Ovary (tissue), 9 donors: ENCODE results near the gene BEX2. TPM values are rescaled to one million over a fixed set of nuclear protein-coding genes. Genes with fewer than 3 reads are reported as not detected.

Experiments
- DNase-seq, 5 donors: peaks; one replicate each; pipeline ENCODE4 v3.0.0-alpha.2; 2019 to 2020
- H3K27ac ChIP-seq, 2 donors: fragments of 200-600 bp; one replicate each; pipeline versions ENCODE4 v1.5.1 to v1.8.0; 2019 to 2022
- H3K27me3 ChIP-seq: fragments of 200-600 bp; one replicate; pipeline ENCODE4 v1.8.0; 2022
- H3K36me3 ChIP-seq: fragments of 200-600 bp; sonication (generic); one replicate; pipeline ENCODE4 v1.5.1; 2019
- H3K4me1 ChIP-seq: one replicate; pipeline ENCODE4 v1.8.1; 2013; ENCODE audit warnings: mild to moderate bottlenecking, moderate library complexity; ENCODE audit not compliant: insufficient read depth
- H3K4me3 ChIP-seq: fragments of 200-600 bp; sonication (generic); one replicate; pipeline ENCODE4 v1.5.1; 2017
- H3K9me3 ChIP-seq, 2 donors: fragments of 200-600 bp in 1 of 2; sonication (generic) in 1 of 2; one replicate each; pipeline versions ENCODE4 v1.5.1 to v1.8.1; 2013 to 2019; ENCODE audit warnings: mild to moderate bottlenecking in 1 of 2, moderate library complexity in 1 of 2
- CTCF ChIP-seq, 3 donors: fragments of 450-650 bp in 2 of 3; fragments of 200-600 bp in 1 of 3; IDR thresholded peaks; one replicate each; pipeline versions ENCODE4 v1.5.1 to v1.8.0; 2016 to 2022; ENCODE audit warnings: antibody characterized with exemption in 3 of 3, mild to moderate bottlenecking in 1 of 3
- EP300 ChIP-seq: sonication (generic); formaldehyde crosslinking; IDR thresholded peaks from one replicate; pipeline ENCODE4 v1.6.1; 2017; ENCODE audit warnings: antibody characterized with exemption
- POLR2A ChIP-seq: fragments of 450-650 bp; IDR thresholded peaks from one replicate; pipeline ENCODE4 v1.6.1; 2017; ENCODE audit warnings: antibody characterized with exemption, mild to moderate bottlenecking, moderate library complexity
- whole genome bisulfite sequencing, 3 donors: extraction: QIAGEN DNeasy Blood & Tissue Kit in 1 of 3; methylation state at CpG; one replicate each; pipeline versions ENCODE4 v1.1.5 to v1.1.7; 2013 to 2017; 5-methylcytosine and 5-hydroxymethylcytosine counted together
- intact Hi-C, 4 donors: fragments of 100-400 bp; cut with DNase I; formaldehyde crosslinking; loops; one replicate each; pipeline versions ENCODE4 v1.11.0 to v1.15.1; 2022 to 2023
- polyA plus RNA-seq, 2 donors: library from polyadenylated mRNA; stranded (reverse); fragments of 200-250 nt in 1 of 2; fragments of 350-450 nt in 1 of 2; fragmentation: Illumina TruSeq in 1 of 2; extraction: RNeasy Lipid Tissue Mini Kit (QIAGEN cat#74804) in 1 of 2; gene quantifications; one replicate each; pipeline ENCODE4 v1.2.3, GENCODE V29; 2013 to 2014
- total RNA-seq, 7 donors: library from RNA; depleted of rRNA in 2 of 7; stranded (reverse); fragments of >200 nt in 2 of 7; fragmentation: NEBNext Ultra II Directional in 3 of 7; extraction: Animal tissue kit (Norgen Biotek cat#: 25700) in 3 of 7; gene quantifications; one replicate each; pipeline versions ENCODE4 v1.1.0 to v1.2.4, GENCODE V29; 2016 to 2023
- donor health status: DM: no; HTN: no; CAD: no; lungs with moderate emphysema.
- donor health status: DM: no; HTN: no; CAD: no.
- donor health status: Bipolar disorder and iron deficiency.
- donor health status: DM: yes; HTN: yes; CAD: no.
- donor health status: DM: no; HTN: no; CAD: no.
- donor health status: DM: yes; HTN: yes; CAD: no.

BEX2 gene
- total and polyA plus RNA-seq, 9 donors, result 29.5 to 79.4 (median 55.1) TPM

GRCh38 chrX:103338663-103339062 is 27.9 kb upstream of the BEX2 start:
- DNase-seq, result no peak
- Histone ChIP-seq H3K4me1 (no peaks in the 10 kb centered on the region), H3K36me3 (no peaks in the 10 kb centered on the region), H3K27ac (no peak overlapping the region), H3K27me3 (no peaks in the 10 kb centered on the region), H3K4me3 (no peak overlapping the region), H3K9me3 (no peaks in the 10 kb centered on the region)
- 33 to 57% (median 49%) methylated on average over 3 of the region's 3 CpGs for WGBS, 3 donors
- intact Hi-C loops, result loop anchor here in 1 of 4 donors (10.0 kb wide), 1 partner anchor 126 kb away; no protein-coding TSS in a partner anchor
- TF ChIP-seq CTCF (IDR thresholded peaks at IDR 0.05), result no peak

GRCh38 chrX:103330681-103331288 is 20.0 kb upstream of the BEX2 start:
- Histone ChIP-seq H3K4me1 (no peaks in the 10 kb centered on the region), H3K27ac (peak overlapping the region; percentile 11 to 68), H3K27me3 (no peaks in the 10 kb centered on the region), H3K4me3 (peak overlapping the region; percentile 19), H3K9me3 (no peaks in the 10 kb centered on the region), H3K36me3 (no peaks in the 10 kb centered on the region)
- intact Hi-C loops, result loop anchor here in 1 of 4 donors (10.0 kb wide), 1 partner anchor 134 kb away; no protein-coding TSS in a partner anchor
- TF ChIP-seq CTCF (IDR thresholded peaks at IDR 0.05) (no peak), POLR2A (no peak), EP300 (no peak)
- whole genome bisulfite sequencing, 3 donors, result 27 to 36% (median 33%) methylated on average over 21 of the region's 21 CpGs
- DNase-seq, result peak in 2 of 5 donors; percentile 29 to 33

GRCh38 chrX:103329991-103330390 is 19.2 kb upstream of the BEX2 start, which contains the start of gene TCEAL7:
TCEAL7 (plus strand) TSS chrX:103330239; CDS start chrX:103331404, 1,165 bp downstream.
- 24 to 32% (median 31%) methylated on average over 11 of the region's 11 CpGs for WGBS, 3 donors
- intact Hi-C loops, result loop anchor here in 1 of 4 donors (10.0 kb wide), 1 partner anchor 135 kb away; no protein-coding TSS in a partner anchor
- no peaks in the 10 kb centered on the region for H3K4me1 ChIP-seq
- no peak for TF ChIP-seq CTCF (IDR thresholded peaks at IDR 0.05)
- TF ChIP-seq POLR2A, result peak; percentile 65
- no peak for TF ChIP-seq EP300
- peak within 1 kb of the TSS; percentile 19 for H3K4me3 ChIP-seq
- no peaks in the 10 kb centered on the region for H3K9me3 ChIP-seq
- no peaks in the 10 kb centered on the region for H3K36me3 ChIP-seq
- peak within 1 kb of the TSS; percentile 11 to 68 for H3K27ac ChIP-seq
- peak; percentile 53 to 72 (median 53) for DNase-seq
- no peaks in the 10 kb centered on the region for H3K27me3 ChIP-seq

- intact Hi-C loops, result no loop called here
- H3K4me3 ChIP-seq, result no peak overlapping the region
- no peaks in the 10 kb centered on the region for H3K4me1 ChIP-seq
- H3K9me3 ChIP-seq, result no peaks in the 10 kb centered on the region
- no peak overlapping the region for H3K27ac ChIP-seq
- 51 to 63% (median 56%) methylated on average over 3 of the region's 3 CpGs for WGBS, 3 donors
- no peak for DNase-seq
- TF ChIP-seq CTCF (IDR thresholded peaks at IDR 0.05) (no peak), POLR2A (no peak), EP300 (no peak)
- H3K27me3 ChIP-seq, result no peaks in the 10 kb centered on the region
- no peaks in the 10 kb centered on the region for H3K36me3 ChIP-seq
Measured at GRCh38 chrX:103311399-103311780, 600 bp upstream of the BEX2 start.
